Ovary (tissue), 9 donors: ENCODE results near the gene XPNPEP2. TPM values are rescaled to one million over a fixed set of nuclear protein-coding genes. Genes with fewer than 3 reads are reported as not detected.

ENCODE experiments used
- DNase-seq, 5 donors: peaks; one replicate each; pipeline ENCODE4 v3.0.0-alpha.2; 2019 to 2020
- H3K27ac ChIP-seq, 2 donors: fragments of 200-600 bp; one replicate each; pipeline versions ENCODE4 v1.5.1 to v1.8.0; 2019 to 2022
- H3K27me3 ChIP-seq: fragments of 200-600 bp; one replicate; pipeline ENCODE4 v1.8.0; 2022
- H3K36me3 ChIP-seq: fragments of 200-600 bp; sonication (generic); one replicate; pipeline ENCODE4 v1.5.1; 2019
- H3K4me1 ChIP-seq: one replicate; pipeline ENCODE4 v1.8.1; 2013; ENCODE audit warnings: mild to moderate bottlenecking, moderate library complexity; ENCODE audit not compliant: insufficient read depth
- H3K4me3 ChIP-seq: fragments of 200-600 bp; sonication (generic); one replicate; pipeline ENCODE4 v1.5.1; 2017
- H3K9me3 ChIP-seq, 2 donors: fragments of 200-600 bp in 1 of 2; sonication (generic) in 1 of 2; one replicate each; pipeline versions ENCODE4 v1.5.1 to v1.8.1; 2013 to 2019; ENCODE audit warnings: mild to moderate bottlenecking in 1 of 2, moderate library complexity in 1 of 2
- EP300 ChIP-seq: sonication (generic); formaldehyde crosslinking; IDR thresholded peaks from one replicate; pipeline ENCODE4 v1.6.1; 2017; ENCODE audit warnings: antibody characterized with exemption
- POLR2A ChIP-seq: fragments of 450-650 bp; IDR thresholded peaks from one replicate; pipeline ENCODE4 v1.6.1; 2017; ENCODE audit warnings: antibody characterized with exemption, mild to moderate bottlenecking, moderate library complexity
- WGBS, 3 donors: extraction: QIAGEN DNeasy Blood & Tissue Kit in 1 of 3; methylation state at CpG; one replicate each; pipeline versions ENCODE4 v1.1.5 to v1.1.7; 2013 to 2017; 5-methylcytosine and 5-hydroxymethylcytosine counted together
- intact Hi-C, 4 donors: fragments of 100-400 bp; cut with DNase I; formaldehyde crosslinking; loops; one replicate each; pipeline versions ENCODE4 v1.11.0 to v1.15.1; 2022 to 2023
- polyA plus RNA-seq, 2 donors: library from polyadenylated mRNA; stranded (reverse); fragments of 200-250 nt in 1 of 2; fragments of 350-450 nt in 1 of 2; fragmentation: Illumina TruSeq in 1 of 2; extraction: RNeasy Lipid Tissue Mini Kit (QIAGEN cat#74804) in 1 of 2; gene quantifications; one replicate each; pipeline ENCODE4 v1.2.3, GENCODE V29; 2013 to 2014
- total RNA-seq, 7 donors: library from RNA; depleted of rRNA in 2 of 7; stranded (reverse); fragments of >200 nt in 2 of 7; fragmentation: NEBNext Ultra II Directional in 3 of 7; extraction: Animal tissue kit (Norgen Biotek cat#: 25700) in 3 of 7; gene quantifications; one replicate each; pipeline versions ENCODE4 v1.1.0 to v1.2.4, GENCODE V29; 2016 to 2023
- TF ChIP-seq, protein P1 (sequence below), 3 donors: fragments of 450-650 bp in 2 of 3; fragments of 200-600 bp in 1 of 3; IDR thresholded peaks; one replicate each; pipeline versions ENCODE4 v1.5.1 to v1.8.0; 2016 to 2022; ENCODE audit warnings: antibody characterized with exemption in 3 of 3, mild to moderate bottlenecking in 1 of 3
- donor health status: DM: no; HTN: no; CAD: no; lungs with moderate emphysema.
- donor health status: DM: no; HTN: no; CAD: no.
- donor health status: Bipolar disorder and iron deficiency.
- donor health status: DM: yes; HTN: yes; CAD: no.
- donor health status: DM: no; HTN: no; CAD: no.
- donor health status: DM: yes; HTN: yes; CAD: no.

Gene XPNPEP2
- total and polyA plus RNA-seq, 9 donors: 0.28 to 6.4 (median 1.4) TPM

DNA sequence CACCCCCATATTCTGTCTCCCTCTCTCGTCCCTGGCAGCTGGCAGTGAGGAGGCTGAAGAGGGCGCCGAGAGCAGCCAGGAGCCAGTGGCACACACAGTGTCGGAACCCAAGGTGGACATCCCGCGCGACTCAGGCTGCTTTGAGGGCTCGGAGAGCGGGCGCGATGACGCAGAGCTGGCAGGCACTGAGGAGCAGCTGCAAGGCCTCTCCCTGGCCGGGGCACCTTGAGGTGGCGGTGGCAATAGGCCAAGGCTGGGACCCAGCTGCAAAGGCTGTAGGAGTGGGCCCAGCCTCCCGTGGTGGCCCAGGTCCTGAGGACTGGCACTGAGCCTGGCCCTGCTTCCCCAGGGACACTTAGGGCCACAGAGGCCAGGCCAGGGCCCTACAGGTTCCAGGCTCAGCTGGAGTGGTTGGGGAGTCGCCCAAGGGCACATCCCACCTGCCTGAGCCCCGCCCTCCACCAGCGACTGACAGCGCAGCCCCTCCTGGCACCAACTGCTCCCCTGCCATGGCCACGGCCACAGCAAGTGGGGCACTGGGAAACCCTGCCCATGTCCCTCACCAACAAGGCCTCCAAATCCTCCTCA is 54.9 kb downstream of the XPNPEP2 start:
- no peaks in the 10 kb centered on the region for H3K36me3 ChIP-seq
- no peak for TF ChIP-seq EP300
- TF ChIP-seq POLR2A: no peak
- TF ChIP-seq, protein P1, sequence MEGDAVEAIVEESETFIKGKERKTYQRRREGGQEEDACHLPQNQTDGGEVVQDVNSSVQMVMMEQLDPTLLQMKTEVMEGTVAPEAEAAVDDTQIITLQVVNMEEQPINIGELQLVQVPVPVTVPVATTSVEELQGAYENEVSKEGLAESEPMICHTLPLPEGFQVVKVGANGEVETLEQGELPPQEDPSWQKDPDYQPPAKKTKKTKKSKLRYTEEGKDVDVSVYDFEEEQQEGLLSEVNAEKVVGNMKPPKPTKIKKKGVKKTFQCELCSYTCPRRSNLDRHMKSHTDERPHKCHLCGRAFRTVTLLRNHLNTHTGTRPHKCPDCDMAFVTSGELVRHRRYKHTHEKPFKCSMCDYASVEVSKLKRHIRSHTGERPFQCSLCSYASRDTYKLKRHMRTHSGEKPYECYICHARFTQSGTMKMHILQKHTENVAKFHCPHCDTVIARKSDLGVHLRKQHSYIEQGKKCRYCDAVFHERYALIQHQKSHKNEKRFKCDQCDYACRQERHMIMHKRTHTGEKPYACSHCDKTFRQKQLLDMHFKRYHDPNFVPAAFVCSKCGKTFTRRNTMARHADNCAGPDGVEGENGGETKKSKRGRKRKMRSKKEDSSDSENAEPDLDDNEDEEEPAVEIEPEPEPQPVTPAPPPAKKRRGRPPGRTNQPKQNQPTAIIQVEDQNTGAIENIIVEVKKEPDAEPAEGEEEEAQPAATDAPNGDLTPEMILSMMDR (IDR thresholded peaks at IDR 0.05): no peak
- no peak overlapping the region for H3K4me3 ChIP-seq
- intact Hi-C loops: no loop called here
- H3K9me3 ChIP-seq: no peaks in the 10 kb centered on the region
- H3K27me3 ChIP-seq: no peaks in the 10 kb centered on the region
- H3K4me1 ChIP-seq: no peaks in the 10 kb centered on the region
- no peak overlapping the region for H3K27ac ChIP-seq
- 68 to 85% (median 77%) methylated on average over 20 of the region's 20 CpGs for WGBS, 3 donors
- no peak for DNase-seq

DNA sequence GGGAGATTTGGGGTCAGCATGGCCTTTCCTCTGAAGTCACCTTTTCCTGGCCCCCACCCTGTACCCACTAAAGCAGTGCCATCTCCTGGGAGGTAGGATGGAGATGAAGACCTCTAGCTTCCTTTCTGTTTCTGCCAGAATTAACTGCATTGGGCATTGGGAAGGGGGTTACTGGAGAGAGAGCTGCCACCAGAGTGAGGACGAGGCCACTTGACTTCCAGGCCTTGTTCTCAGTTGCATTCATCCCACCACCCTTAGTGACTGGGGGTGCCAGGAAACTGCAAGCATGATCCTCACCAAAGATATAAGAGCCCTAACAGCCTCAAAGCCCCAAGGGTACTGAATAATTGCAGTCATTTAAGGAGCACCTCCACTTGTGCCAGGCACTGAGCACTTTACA is 56.8 kb downstream of the XPNPEP2 start:
- Histone ChIP-seq H3K4me1 (no peaks in the 10 kb centered on the region), H3K9me3 (no peaks in the 10 kb centered on the region), H3K4me3 (no peak overlapping the region), H3K27ac (no peak overlapping the region), H3K36me3 (no peaks in the 10 kb centered on the region), H3K27me3 (no peaks in the 10 kb centered on the region)
- TF ChIP-seq POLR2A: no peak
- TF ChIP-seq, protein P1 (IDR thresholded peaks at IDR 0.05): no peak
- no peak for TF ChIP-seq EP300
- intact Hi-C loops: no loop called here
- DNase-seq: no peak
- 70 to 75% (median 71%) methylated on average over 1 of the region's 1 CpG for WGBS, 3 donors

DNA sequence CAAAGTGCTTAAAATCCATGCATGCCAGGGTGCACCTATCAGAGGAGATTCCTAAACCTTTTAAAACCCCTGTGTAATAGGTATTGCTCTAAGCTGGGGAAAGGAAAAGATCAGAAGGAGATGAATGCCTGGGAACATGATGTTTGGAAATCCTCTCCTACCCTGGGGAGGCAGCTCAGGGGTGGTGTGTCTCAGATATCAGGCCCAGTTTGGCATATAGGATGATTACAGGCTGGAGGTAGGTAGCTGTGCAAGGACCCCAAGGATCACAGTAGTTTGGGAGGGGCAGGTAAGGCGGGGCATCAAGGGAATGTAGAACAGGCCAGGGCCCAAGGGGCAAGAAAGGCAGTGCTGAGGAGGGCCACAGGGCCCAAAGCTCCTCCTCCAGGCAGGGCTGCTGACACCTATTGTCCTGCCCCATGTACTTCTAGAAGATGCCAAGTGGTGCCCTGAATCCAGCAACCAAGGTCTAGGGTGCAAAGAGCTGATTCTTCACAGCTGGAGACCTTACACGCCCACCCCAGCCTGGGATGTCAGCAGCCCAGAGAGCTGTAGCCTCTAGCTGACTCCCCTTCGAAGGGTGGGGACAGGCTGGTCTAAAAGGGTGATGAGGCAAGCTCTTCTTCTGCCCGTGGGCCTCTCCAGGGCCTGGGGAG is 58.6 kb downstream of the XPNPEP2 start:
- Histone ChIP-seq H3K27me3 (no peaks in the 10 kb centered on the region), H3K4me1 (no peaks in the 10 kb centered on the region), H3K36me3 (no peaks in the 10 kb centered on the region), H3K9me3 (no peaks in the 10 kb centered on the region), H3K4me3 (no peak overlapping the region), H3K27ac (no peak overlapping the region)
- 48 to 65% (median 62%) methylated on average over 4 of the region's 4 CpGs for WGBS, 3 donors
- intact Hi-C loops: no loop called here
- no peak for DNase-seq
- TF ChIP-seq, protein P1 (IDR thresholded peaks at IDR 0.05): no peak
- TF ChIP-seq EP300 (no peak), POLR2A (no peak)

DNA sequence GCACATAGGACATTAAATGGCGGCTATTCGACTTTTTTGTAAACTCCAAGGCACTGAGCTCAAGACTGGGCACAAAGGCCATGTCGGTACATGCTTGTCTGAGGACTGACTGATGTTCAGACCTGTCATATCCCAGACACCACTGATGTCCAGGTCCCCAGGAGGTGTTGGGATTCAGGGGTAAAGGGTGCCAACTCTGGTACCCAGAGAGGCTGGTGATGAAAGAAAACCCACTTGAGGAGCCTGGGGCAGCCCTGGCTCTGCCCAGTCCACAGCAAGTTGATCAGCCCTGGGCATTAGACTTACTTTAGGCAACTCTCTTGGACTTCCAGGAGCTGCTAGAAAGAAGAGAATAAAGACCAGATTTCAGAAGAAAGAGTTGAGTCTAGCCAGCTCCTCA is 59.7 kb downstream of the XPNPEP2 start:
- Histone ChIP-seq H3K27me3 (no peaks in the 10 kb centered on the region), H3K36me3 (no peaks in the 10 kb centered on the region), H3K27ac (no peak overlapping the region), H3K4me1 (no peaks in the 10 kb centered on the region), H3K4me3 (no peak overlapping the region), H3K9me3 (no peaks in the 10 kb centered on the region)
- WGBS, 3 donors: 78 to 80% (median 80%) methylated on average over 3 of the region's 3 CpGs
- intact Hi-C loops: no loop called here
- TF ChIP-seq POLR2A (no peak), EP300 (no peak)
- TF ChIP-seq, protein P1 (IDR thresholded peaks at IDR 0.05): no peak
- no peak for DNase-seq
